PC-9 (cell line): ENCODE measurements around the gene GOLIM4. TPM values are rescaled to one million over a fixed set of nuclear protein-coding genes. Genes with fewer than 3 reads are reported as not detected.

Experiments
- BruUV-seq: library from RNA; stranded (reverse); fragments of 400-500 nt; replicated peaks from 2 replicates; lab custom pipeline; 2021; lab: Mats Ljungman, UMichigan
- CTCF ChIA-PET: fragments of 300-600 bp; sonication (Branson Sonifier 250); formaldehyde crosslinking; loops from one replicate; lab custom pipeline; 2022; ENCODE audit warnings: antibody characterized with exemption; lab: Charles Lee
- POLR2A ChIA-PET: fragments of 300-600 bp; sonication (Branson Sonifier 250); formaldehyde crosslinking; loops from one replicate; lab custom pipeline; 2022; ENCODE audit warnings: antibody characterized with exemption; ENCODE audit not compliant: unreplicated experiment; lab: Charles Lee
- DNase-seq, 2 experiments: peaks; one replicate each; pipeline versions ENCODE4 v3.0.0 to v3.0.0-alpha.2; 2015 to 2022; ENCODE audit warnings: mixed read lengths in 1 of 2
- H2AFZ ChIP-seq: fragments of 200-600 bp; sonication (generic); 2 replicates; pipeline ENCODE4 v1.8.1; 2017; ENCODE audit warnings: antibody characterized with exemption
- H3F3A ChIP-seq: fragments of 200-600 bp; sonication (generic); 2 replicates; pipeline ENCODE4 v1.8.1; 2017; ENCODE audit warnings: antibody characterized with exemption, mild to moderate bottlenecking, low read depth; ENCODE audit not compliant: insufficient read depth
- H3K27ac ChIP-seq: fragments of 200-600 bp; sonication (generic); 2 replicates; pipeline ENCODE4 v1.6.1; 2016; ENCODE audit warnings: mixed run types
- H3K27me3 ChIP-seq: fragments of 200-600 bp; sonication (generic); 2 replicates; pipeline ENCODE4 v1.6.1; 2016; ENCODE audit warnings: low read depth, mixed run types; ENCODE audit not compliant: insufficient read depth
- H3K36me3 ChIP-seq: fragments of 200-600 bp; sonication (generic); 2 replicates; pipeline ENCODE4 v1.6.1; 2016; ENCODE audit warnings: low read depth, mixed run types
- H3K4me1 ChIP-seq: fragments of 200-600 bp; sonication (generic); replicated peaks from 2 replicates; pipeline ENCODE4 v1.6.1; 2016; ENCODE audit warnings: mixed run types; ENCODE audit not compliant: insufficient read depth
- H3K4me2 ChIP-seq: fragments of 200-600 bp; sonication (generic); 2 replicates; pipeline ENCODE4 v1.6.1; 2017; ENCODE audit warnings: mixed run types
- H3K4me3 ChIP-seq: fragments of 200-600 bp; sonication (generic); 2 replicates; pipeline ENCODE4 v1.6.1; 2016; ENCODE audit warnings: mixed run types
- H3K79me2 ChIP-seq: fragments of 200-600 bp; sonication (generic); 2 replicates; pipeline ENCODE4 v1.6.1; 2017; ENCODE audit warnings: low read depth, mixed run types
- H3K9me2 ChIP-seq: fragments of 200-600 bp; sonication (generic); 2 replicates; pipeline ENCODE4 v1.8.1; 2017; ENCODE audit warnings: mild to moderate bottlenecking; ENCODE audit not compliant: insufficient read depth
- H3K9me3 ChIP-seq: fragments of 200-600 bp; sonication (generic); 2 replicates; pipeline ENCODE4 v1.8.1; 2016; ENCODE audit warnings: low read depth; ENCODE audit not compliant: insufficient read depth
- H4K20me1 ChIP-seq: fragments of 200-600 bp; sonication (generic); 2 replicates; pipeline ENCODE4 v1.8.1; 2017; ENCODE audit not compliant: insufficient read depth
- EZH2 ChIP-seq: fragments of 200-600 bp; sonication (generic); IDR thresholded peaks from 2 replicates; pipeline ENCODE4 v1.8.0; 2017; ENCODE audit warnings: antibody characterized with exemption, low read depth
- intact Hi-C: fragments of 100-400 bp; cut with micrococcal nuclease; formaldehyde crosslinking; loops from one replicate; pipeline ENCODE4 v1.10.0; 2022; ENCODE audit not compliant: unreplicated experiment
- total RNA-seq: library from RNA; stranded (reverse); gene quantifications from 2 replicates; pipeline ENCODE4 v1.2.3, GENCODE V29; 2021
- TF ChIP-seq, protein P1 (sequence below): fragments of 200-600 bp; sonication (generic); conservative IDR thresholded peaks from 2 replicates; pipeline ENCODE4 v1.6.1; 2017; ENCODE audit warnings: mixed run types, antibody characterized with exemption, mild to moderate bottlenecking, moderate library complexity

The GOLIM4 gene
- total RNA-seq, 1 experiment from 2014 or later = 17.5 TPM

DNA sequence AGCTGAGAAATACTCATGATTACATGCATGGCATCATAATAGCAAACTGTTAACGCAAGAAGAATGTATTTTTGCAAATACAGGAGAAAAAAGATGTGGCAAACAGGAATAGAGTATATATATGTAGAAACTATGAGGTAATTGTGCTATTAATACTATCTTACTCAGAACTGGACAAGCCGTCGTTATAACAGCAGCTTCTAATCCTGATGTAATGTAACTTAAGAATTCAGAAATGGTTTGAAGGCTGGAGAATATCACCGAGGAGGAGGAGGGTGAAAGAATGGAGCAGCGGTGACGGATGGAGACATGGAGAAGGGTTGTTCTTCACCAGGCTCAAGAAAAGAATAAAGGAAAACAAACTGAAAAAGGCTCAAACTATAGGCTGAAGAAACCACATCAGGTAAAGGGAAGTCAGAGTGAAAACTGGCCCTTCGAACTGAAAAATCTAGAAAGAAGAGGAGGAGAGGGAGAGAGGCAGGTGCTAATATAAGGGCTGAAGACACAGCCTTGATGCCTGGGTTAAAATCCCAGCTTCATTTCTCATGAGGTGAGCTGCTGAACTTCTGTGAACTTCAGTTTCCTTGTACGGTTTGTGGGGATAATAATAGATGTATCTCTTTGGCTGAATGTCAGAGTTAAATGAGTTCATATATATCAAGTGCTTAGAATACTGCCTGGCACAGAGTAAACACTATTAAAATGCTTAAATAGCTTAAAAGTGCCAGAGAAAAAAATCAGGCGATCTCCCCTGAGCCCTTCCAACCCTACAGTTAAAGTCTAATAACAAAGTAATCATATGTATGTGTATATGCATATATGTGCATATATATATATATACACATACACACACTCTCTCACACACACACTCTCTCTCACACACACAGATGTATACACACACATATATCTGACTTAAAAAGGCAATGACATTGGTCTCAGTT is 43.9 kb downstream of the GOLIM4 start:
- Histone ChIP-seq H4K20me1 (no peaks in the 10 kb centered on the region; the same call in 1 of the 2 replicates), H3F3A (no peaks in the 10 kb centered on the region), H3K4me3 (no peak overlapping the region), H3K36me3 (no peaks in the 10 kb centered on the region), H3K4me1 (no peaks in the 10 kb centered on the region), H3K4me2 (no peak overlapping the region), H2AFZ (no peak overlapping the region), H3K27me3 (no peaks in the 10 kb centered on the region), H3K79me2 (no peaks in the 10 kb centered on the region), H3K27ac (no peak overlapping the region), H3K9me2 (no peaks in the 10 kb centered on the region), H3K9me3 (peaks cover 1% of the 10 kb centered on the region; the same call in 1 of the 2 replicates)
- BruUV-seq = no TSS peak
- POLR2A ChIA-PET = no interaction called here
- CTCF ChIA-PET = no interaction called here
- DNase-seq = no peak
- intact Hi-C loops = no loop called here
- TF ChIP-seq, protein P1, sequence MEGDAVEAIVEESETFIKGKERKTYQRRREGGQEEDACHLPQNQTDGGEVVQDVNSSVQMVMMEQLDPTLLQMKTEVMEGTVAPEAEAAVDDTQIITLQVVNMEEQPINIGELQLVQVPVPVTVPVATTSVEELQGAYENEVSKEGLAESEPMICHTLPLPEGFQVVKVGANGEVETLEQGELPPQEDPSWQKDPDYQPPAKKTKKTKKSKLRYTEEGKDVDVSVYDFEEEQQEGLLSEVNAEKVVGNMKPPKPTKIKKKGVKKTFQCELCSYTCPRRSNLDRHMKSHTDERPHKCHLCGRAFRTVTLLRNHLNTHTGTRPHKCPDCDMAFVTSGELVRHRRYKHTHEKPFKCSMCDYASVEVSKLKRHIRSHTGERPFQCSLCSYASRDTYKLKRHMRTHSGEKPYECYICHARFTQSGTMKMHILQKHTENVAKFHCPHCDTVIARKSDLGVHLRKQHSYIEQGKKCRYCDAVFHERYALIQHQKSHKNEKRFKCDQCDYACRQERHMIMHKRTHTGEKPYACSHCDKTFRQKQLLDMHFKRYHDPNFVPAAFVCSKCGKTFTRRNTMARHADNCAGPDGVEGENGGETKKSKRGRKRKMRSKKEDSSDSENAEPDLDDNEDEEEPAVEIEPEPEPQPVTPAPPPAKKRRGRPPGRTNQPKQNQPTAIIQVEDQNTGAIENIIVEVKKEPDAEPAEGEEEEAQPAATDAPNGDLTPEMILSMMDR = no peak
- no peak for TF ChIP-seq EZH2

DNA sequence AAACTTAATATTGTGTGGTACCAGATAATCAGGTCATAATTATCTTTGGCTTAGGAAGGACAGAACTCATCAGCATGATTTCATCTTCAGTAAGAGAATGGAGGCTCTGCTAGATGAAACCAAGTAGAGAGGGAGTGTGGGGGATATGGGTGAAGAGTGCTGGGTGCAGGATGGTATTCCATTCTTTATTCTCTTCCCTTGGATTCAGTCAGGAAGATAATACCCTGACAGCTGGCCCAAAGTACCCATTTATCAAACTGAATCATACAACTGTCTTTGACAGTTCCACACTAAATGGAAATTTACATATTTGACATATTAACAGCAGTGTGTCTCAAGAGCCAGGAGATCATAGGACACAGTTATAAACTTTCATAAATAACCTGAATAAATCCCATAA is 44.7 kb downstream of the GOLIM4 start:
- Histone ChIP-seq H3K4me2 (no peak overlapping the region), H3K4me3 (no peak overlapping the region), H3K9me3 (no peaks in the 10 kb centered on the region), H3K36me3 (no peaks in the 10 kb centered on the region), H3K27ac (no peak overlapping the region), H3K79me2 (no peaks in the 10 kb centered on the region), H4K20me1 (no peaks in the 10 kb centered on the region; the same call in 1 of the 2 replicates), H3K9me2 (no peaks in the 10 kb centered on the region), H2AFZ (no peak overlapping the region), H3K27me3 (no peaks in the 10 kb centered on the region), H3F3A (no peaks in the 10 kb centered on the region), H3K4me1 (no peaks in the 10 kb centered on the region)
- TF ChIP-seq, protein P1 = no peak
- intact Hi-C loops = no loop called here
- ChIA-PET CTCF (interaction anchor here (0.7 kb wide), 1 partner anchor 422 kb away, joined by 3 read pairs; no protein-coding TSS in a partner anchor), POLR2A (no interaction called here)
- no peak for DNase-seq
- BruUV-seq = no TSS peak

DNA sequence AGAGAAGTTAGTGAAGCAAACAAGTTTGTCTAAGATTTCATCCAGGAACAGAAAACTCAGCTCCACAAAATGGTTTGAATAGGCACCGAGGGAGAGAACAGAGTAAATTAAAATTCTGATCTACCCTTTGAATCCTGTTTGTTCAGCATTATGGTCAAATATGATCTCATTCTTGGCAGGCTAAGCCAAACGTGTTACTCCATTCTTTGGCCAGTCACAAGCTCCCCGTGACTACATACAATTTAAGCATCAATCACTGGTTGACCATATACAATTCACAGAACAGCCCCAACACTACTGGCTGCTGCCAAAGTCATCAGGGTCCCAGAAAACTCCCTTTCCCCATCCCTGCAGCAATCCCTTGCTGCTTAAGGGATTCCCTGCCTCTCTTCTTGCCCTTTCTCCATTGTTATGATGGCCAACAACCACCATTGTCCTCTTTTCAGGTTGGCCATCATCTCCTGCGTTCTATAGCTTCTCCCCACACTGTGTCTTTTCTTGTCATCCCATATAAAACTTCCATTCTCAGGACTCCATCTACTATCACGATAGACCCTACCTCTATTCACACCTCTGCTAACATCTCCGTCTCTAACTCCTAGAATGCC is 46.3 kb downstream of the GOLIM4 start:
- H3K9me3 ChIP-seq = no peaks in the 10 kb centered on the region
- no peak overlapping the region for H3K4me3 ChIP-seq
- POLR2A ChIA-PET = no interaction called here
- no peak overlapping the region for H3K4me2 ChIP-seq
- no peak overlapping the region for H2AFZ ChIP-seq
- H3K9me2 ChIP-seq = no peaks in the 10 kb centered on the region
- no peaks in the 10 kb centered on the region for H3F3A ChIP-seq
- no peaks in the 10 kb centered on the region for H3K79me2 ChIP-seq
- H3K27me3 ChIP-seq = no peaks in the 10 kb centered on the region
- H4K20me1 ChIP-seq = no peaks in the 10 kb centered on the region; the same call in 1 of the 2 replicates
- no peak for DNase-seq
- no peak overlapping the region for H3K27ac ChIP-seq
- BruUV-seq = no TSS peak
- no peaks in the 10 kb centered on the region for H3K36me3 ChIP-seq
- intact Hi-C loops = no loop called here
- CTCF ChIA-PET = interaction anchor here (0.6 kb wide), 1 partner anchor 122 kb away, joined by 5 read pairs; no protein-coding TSS in a partner anchor
- TF ChIP-seq, protein P1 = no peak
- TF ChIP-seq EZH2 = no peak
- H3K4me1 ChIP-seq = no peaks in the 10 kb centered on the region
